ENCODE data around the gene PTEN.
A peak's percentile ranks its signal among the peaks of the same experiment; 100 is the strongest.
"Not testable (repeated sequence)": the region's sequence is repeated elsewhere in the genome, so short reads cannot be mapped to it uniquely, and the experiment has no call there.

Gene PTEN

GRCh38 chr10:87852089-87852488 lies 11.3 kb upstream of the PTEN start:
- H3K9me3 ChIP-seq: no peaks in the 10 kb centered on the region
- H3K27me3 ChIP-seq (ENCODE audit: low read depth): no peaks in the 10 kb centered on the region
- DNase-seq (ENCODE audit: low spot score in 2 of 2): no peak
- peaks cover 7% of the 10 kb centered on the region; the same call in 1 of the 2 replicates for H3K4me1 ChIP-seq
- no peaks in the 10 kb centered on the region for H3K36me3 ChIP-seq (replicated peaks)
- in situ Hi-C loops (cut with MboI; ENCODE audit: low sequenced_read_pairs): no loop called here
- H3K4me3 ChIP-seq: no peak overlapping the region

GRCh38 chr10:87855247-87855646 lies 8.2 kb upstream of the PTEN start:
- H3K4me3 ChIP-seq; H3K36me3 ChIP-seq (replicated peaks); DNase-seq (ENCODE audit: low spot score in 2 of 2); H3K4me1 ChIP-seq; H3K9me3 ChIP-seq; H3K27me3 ChIP-seq (ENCODE audit: low read depth): not testable (repeated sequence)
- in situ Hi-C loops (cut with MboI; ENCODE audit: low sequenced_read_pairs): loop anchor here (5.0 kb wide), 1 partner anchor 1497 kb away; no protein-coding TSS in a partner anchor

GRCh38 chr10:87855665-87856064 lies 7.8 kb upstream of the PTEN start:
- not testable (repeated sequence) for H3K4me1 ChIP-seq; H3K27me3 ChIP-seq (ENCODE audit: low read depth); H3K9me3 ChIP-seq; DNase-seq (ENCODE audit: low spot score in 2 of 2); H3K36me3 ChIP-seq (replicated peaks); H3K4me3 ChIP-seq
- in situ Hi-C loops (cut with MboI; ENCODE audit: low sequenced_read_pairs): loop anchor here (5.0 kb wide), 1 partner anchor 1497 kb away; no protein-coding TSS in a partner anchor

- Histone ChIP-seq H3K9me3 (no peaks in the 10 kb centered on the region), H3K4me3 (no peak overlapping the region), H3K36me3 (replicated peaks) (no peaks in the 10 kb centered on the region), H3K4me1 (peaks cover 4% of the 10 kb centered on the region; the same call in 1 of the 2 replicates), H3K27me3 (ENCODE audit: low read depth) (no peaks in the 10 kb centered on the region)
- peak; percentile 14 to 23 for DNase-seq (ENCODE audit: low spot score in 2 of 2)
- in situ Hi-C loops (cut with MboI; ENCODE audit: low sequenced_read_pairs): no loop called here
Measured at GRCh38 chr10:87860156-87860795, 3.1 kb upstream of the PTEN start.

- Histone ChIP-seq H3K9me3 (no peaks in the 10 kb centered on the region), H3K4me3 (no peak overlapping the region), H3K27me3 (ENCODE audit: low read depth) (no peaks in the 10 kb centered on the region), H3K36me3 (replicated peaks) (no peaks in the 10 kb centered on the region), H3K4me1 (peaks cover 4% of the 10 kb centered on the region; the same call in 1 of the 2 replicates)
- in situ Hi-C loops (cut with MboI; ENCODE audit: low sequenced_read_pairs): no loop called here
- DNase-seq (ENCODE audit: low spot score in 2 of 2): no peak
Measured at GRCh38 chr10:87860816-87861403, 2.5 kb upstream of the PTEN start.

- Histone ChIP-seq H3K36me3 (replicated peaks) (no peaks in the 10 kb centered on the region), H3K27me3 (ENCODE audit: low read depth) (no peaks in the 10 kb centered on the region), H3K4me1 (peaks cover 4% of the 10 kb centered on the region; the same call in 1 of the 2 replicates), H3K9me3 (no peaks in the 10 kb centered on the region), H3K4me3 (peak overlapping the region; percentile 73)
- in situ Hi-C loops (cut with MboI; ENCODE audit: low sequenced_read_pairs): no loop called here
- DNase-seq (ENCODE audit: low spot score in 2 of 2): peak in 1 of 2 experiments; percentile 17
Measured at GRCh38 chr10:87861566-87861952, 1.9 kb upstream of the PTEN start.

GRCh38 chr10:87861953-87862678 lies 1.3 kb upstream of the PTEN start:
- in situ Hi-C loops (cut with MboI; ENCODE audit: low sequenced_read_pairs): no loop called here
- H3K4me3 ChIP-seq: peak overlapping the region; percentile 73
- peak; percentile 87 to 95 for DNase-seq (ENCODE audit: low spot score in 2 of 2)

GRCh38 chr10:87862679-87863052 lies 759 bp upstream of the PTEN start:
- Histone ChIP-seq H3K4me3 (peak overlapping the region; percentile 73), H3K27me3 (ENCODE audit: low read depth) (no peaks in the 10 kb centered on the region), H3K36me3 (replicated peaks) (no peaks in the 10 kb centered on the region), H3K4me1 (peaks cover 4% of the 10 kb centered on the region; the same call in 1 of the 2 replicates), H3K9me3 (no peaks in the 10 kb centered on the region)
- DNase-seq (ENCODE audit: low spot score in 2 of 2): peak in 1 of 2 experiments; percentile 21
- in situ Hi-C loops (cut with MboI; ENCODE audit: low sequenced_read_pairs): no loop called here

More at GRCh38 chr10:87861953-87862678, 1.3 kb upstream of the PTEN start:
- peaks cover 4% of the 10 kb centered on the region; the same call in 1 of the 2 replicates for H3K4me1 ChIP-seq
- no peaks in the 10 kb centered on the region for H3K36me3 ChIP-seq (replicated peaks)
- H3K9me3 ChIP-seq: no peaks in the 10 kb centered on the region
- no peaks in the 10 kb centered on the region for H3K27me3 ChIP-seq (ENCODE audit: low read depth)

GRCh38 chr10:87863951-87864495 lies 598 bp downstream of the PTEN start:
- H3K36me3 ChIP-seq (replicated peaks); in situ Hi-C loops (cut with MboI; ENCODE audit: low sequenced_read_pairs); H3K9me3 ChIP-seq; H3K4me1 ChIP-seq; H3K27me3 ChIP-seq (ENCODE audit: low read depth): not testable (repeated sequence)
- DNase-seq (ENCODE audit: low spot score in 2 of 2): peak in 1 of 2 experiments; percentile 29
- H3K4me3 ChIP-seq: peak overlapping the region; percentile 73

- no peaks in the 10 kb centered on the region for H3K36me3 ChIP-seq (replicated peaks)
- in situ Hi-C loops (cut with MboI; ENCODE audit: low sequenced_read_pairs): no loop called here
- H3K4me3 ChIP-seq: peak overlapping the region; percentile 73
- DNase-seq (ENCODE audit: low spot score in 2 of 2): peak; percentile 21 to 74
- no peaks in the 10 kb centered on the region for H3K9me3 ChIP-seq
- no peaks in the 10 kb centered on the region for H3K27me3 ChIP-seq (ENCODE audit: low read depth)
- H3K4me1 ChIP-seq: peaks cover 4% of the 10 kb centered on the region; the same call in 1 of the 2 replicates
Measured at GRCh38 chr10:87864496-87865059, 1.2 kb downstream of the PTEN start.

- Histone ChIP-seq H3K4me3 (peak overlapping the region; percentile 73), H3K27me3 (ENCODE audit: low read depth) (no peaks in the 10 kb centered on the region), H3K36me3 (replicated peaks) (no peaks in the 10 kb centered on the region), H3K9me3 (no peaks in the 10 kb centered on the region), H3K4me1 (peaks cover 5% of the 10 kb centered on the region; the same call in 1 of the 2 replicates)
- in situ Hi-C loops (cut with MboI; ENCODE audit: low sequenced_read_pairs): no loop called here
- no peak for DNase-seq (ENCODE audit: low spot score in 2 of 2)
Measured at GRCh38 chr10:87865241-87865881, 1.9 kb downstream of the PTEN start.

GRCh38 chr10:87866412-87866974 lies 3.1 kb downstream of the PTEN start:
- H3K4me3 ChIP-seq: peak overlapping the region; percentile 73
- peaks cover 12% of the 10 kb centered on the region for H3K4me1 ChIP-seq
- in situ Hi-C loops (cut with MboI; ENCODE audit: low sequenced_read_pairs): no loop called here
- no peaks in the 10 kb centered on the region for H3K36me3 ChIP-seq (replicated peaks)
- no peaks in the 10 kb centered on the region for H3K27me3 ChIP-seq (ENCODE audit: low read depth)
- DNase-seq (ENCODE audit: low spot score in 2 of 2): no peak
- no peaks in the 10 kb centered on the region for H3K9me3 ChIP-seq

- Histone ChIP-seq H3K4me3 (peak overlapping the region; percentile 73), H3K4me1 (peaks cover 9% of the 10 kb centered on the region; the same call in 1 of the 2 replicates), H3K9me3 (no peaks in the 10 kb centered on the region), H3K36me3 (replicated peaks) (no peaks in the 10 kb centered on the region), H3K27me3 (ENCODE audit: low read depth) (no peaks in the 10 kb centered on the region)
- in situ Hi-C loops (cut with MboI; ENCODE audit: low sequenced_read_pairs): no loop called here
- no peak for DNase-seq (ENCODE audit: low spot score in 2 of 2)
Measured at GRCh38 chr10:87867453-87867852, 4.0 kb downstream of the PTEN start.

Data from HAP-1 (cell line).